Esophagus squamous epithelium (tissue), 5 donors: ENCODE measurements around the gene CNKSR3. TPM values are rescaled to one million over a fixed set of nuclear protein-coding genes. Genes with fewer than 3 reads are reported as not detected.
"Not testable (repeated sequence)": the region's sequence is repeated elsewhere in the genome, so short reads cannot be mapped to it uniquely, and the experiment has no call there.

Experiments
- DNase-seq: peaks from one replicate; lab custom pipeline; 2025; lab: John Stamatoyannopoulos, UW
- H3K27ac ChIP-seq, 4 donors: fragments of 200-600 bp; sonication (generic); one replicate each; pipeline ENCODE4 v1.5.1; 2016 to 2019; ENCODE audit warnings: mild to moderate bottlenecking in 1 of 4
- H3K27me3 ChIP-seq, 4 donors: fragments of 200-600 bp; sonication (generic); 1 replicate in 3 of 4; 2 replicates in 1 of 4; pipeline versions ENCODE4 v1.5.1 to v1.6.0; 2017 to 2021; ENCODE audit warnings: antibody characterized with exemption in 1 of 4
- H3K36me3 ChIP-seq, 3 donors: fragments of 200-600 bp; sonication (generic); one replicate each; pipeline ENCODE4 v1.5.1; 2016 to 2019
- H3K4me1 ChIP-seq, 3 donors: fragments of 200-600 bp; sonication (generic); one replicate each; pipeline ENCODE4 v1.5.1; 2017 to 2019
- H3K4me3 ChIP-seq, 4 donors: fragments of 200-600 bp; sonication (generic); 1 replicate in 3 of 4; 2 replicates in 1 of 4; pipeline ENCODE4 v1.5.1; 2016 to 2019; ENCODE audit warnings: mild to moderate bottlenecking in 2 of 4, moderate library complexity in 1 of 4
- H3K9me3 ChIP-seq, 3 donors: fragments of 200-600 bp; sonication (generic); one replicate each; pipeline ENCODE4 v1.5.1; 2016 to 2019
- CTCF ChIP-seq, 6 experiments: fragments of 450-650 bp in 4 of 6; fragments of 200-600 bp in 2 of 6; sonication (generic) in 2 of 6; IDR thresholded peaks; one replicate each; pipeline ENCODE4 v1.5.1; 2016 to 2019; ENCODE audit warnings: antibody characterized with exemption in 6 of 6, mild to moderate bottlenecking in 4 of 6, moderate library complexity in 4 of 6
- POLR2A ChIP-seq, 4 donors: fragments of 450-650 bp; IDR thresholded peaks; one replicate each; pipeline ENCODE4 v1.6.1; 2017; ENCODE audit warnings: antibody characterized with exemption in 4 of 4, mild to moderate bottlenecking in 4 of 4, moderate library complexity in 3 of 4
- WGBS, 2 donors: methylation state at CpG; one replicate each; pipeline ENCODE4 v1.1.5; 2018; 5-methylcytosine and 5-hydroxymethylcytosine counted together
- intact Hi-C: fragments of 100-400 bp; cut with DNase I; formaldehyde crosslinking; loops from one replicate; pipeline ENCODE4 v1.15.0; 2022
- total RNA-seq, 4 donors: library from RNA; depleted of rRNA; stranded (reverse); fragments of >200 nt; gene quantifications; one replicate each; pipeline ENCODE4 v1.1.0, GENCODE V29; 2016
- donor health status: DM: yes; HTN: yes; CAD: no.

CNKSR3 gene
- total RNA-seq, 4 donors from 2014 or later, result 10.2 to 18.8 (median 13.8) TPM

GRCh38 chr6:154518396-154518795, 7.9 kb upstream of the CNKSR3 start:
- WGBS, 2 donors, result 80 to 84% methylated on average over 5 of the region's 6 CpGs
- TF ChIP-seq CTCF (IDR thresholded peaks at IDR 0.05), result no peak
- no peak for TF ChIP-seq POLR2A (IDR thresholded peaks at IDR 0.05)

GRCh38 chr6:154516276-154516675, 5.8 kb upstream of the CNKSR3 start:
- peak overlapping the region in 2 of 4 donors; percentile 6 to 46 for H3K4me3 ChIP-seq
- intact Hi-C loops, result no loop called here
- H3K9me3 ChIP-seq, result no peaks in the 10 kb centered on the region
- no peak for TF ChIP-seq CTCF (IDR thresholded peaks at IDR 0.05)
- no peak for TF ChIP-seq POLR2A (IDR thresholded peaks at IDR 0.05)
- DNase-seq, result no peak
- 81 to 91% methylated on average over 5 of the region's 5 CpGs for WGBS, 2 donors
- peaks cover 0 to 16% (median 9%) of the 10 kb centered on the region in 3 donors for H3K4me1 ChIP-seq
- no peaks in the 10 kb centered on the region for H3K27me3 ChIP-seq
- no peaks in the 10 kb centered on the region for H3K36me3 ChIP-seq
- H3K27ac ChIP-seq, result peak overlapping the region in 2 of 4 donors; percentile 28 to 54

More at GRCh38 chr6:154518396-154518795, 7.9 kb upstream of the CNKSR3 start:
- H3K36me3 ChIP-seq, result no peaks in the 10 kb centered on the region
- intact Hi-C loops, result no loop called here
- H3K4me1 ChIP-seq, result peaks cover 0 to 8% (median 7%) of the 10 kb centered on the region in 3 donors
- no peak overlapping the region for H3K4me3 ChIP-seq
- no peaks in the 10 kb centered on the region for H3K9me3 ChIP-seq
- no peak for DNase-seq
- no peak overlapping the region for H3K27ac ChIP-seq
- no peaks in the 10 kb centered on the region for H3K27me3 ChIP-seq

- WGBS, 2 donors, result 42 to 50% methylated on average over 7 of the region's 7 CpGs
- peaks cover 0 to 20% (median 14%) of the 10 kb centered on the region in 3 donors for H3K4me1 ChIP-seq
- no peaks in the 10 kb centered on the region for H3K9me3 ChIP-seq
- peak overlapping the region in 2 of 4 donors; percentile 6 to 46 for H3K4me3 ChIP-seq
- no peak for TF ChIP-seq POLR2A (IDR thresholded peaks at IDR 0.05)
- TF ChIP-seq CTCF (IDR thresholded peaks at IDR 0.05), result no peak
- H3K36me3 ChIP-seq, result no peaks in the 10 kb centered on the region
- DNase-seq, result no peak
- intact Hi-C loops, result no loop called here
- no peaks in the 10 kb centered on the region for H3K27me3 ChIP-seq
- peak overlapping the region in 2 of 4 donors; percentile 28 to 54 for H3K27ac ChIP-seq
Observed at GRCh38 chr6:154515826-154516225, 5.3 kb upstream of the CNKSR3 start.

GRCh38 chr6:154515076-154515475, 4.6 kb upstream of the CNKSR3 start:
- intact Hi-C loops, H3K27ac ChIP-seq, H3K36me3 ChIP-seq, H3K27me3 ChIP-seq, H3K4me3 ChIP-seq, H3K9me3 ChIP-seq, DNase-seq: not testable (repeated sequence)
- peaks cover 0 to 22% (median 14%) of the 10 kb centered on the region in 3 donors for H3K4me1 ChIP-seq
- 89 to 90% methylated on average over 3 of the region's 3 CpGs for WGBS, 2 donors

- TF ChIP-seq CTCF (IDR thresholded peaks at IDR 0.05) (no peak), POLR2A (IDR thresholded peaks at IDR 0.05) (no peak)
- intact Hi-C loops, result no loop called here
Observed at GRCh38 chr6:154514481-154514880, 4.0 kb upstream of the CNKSR3 start.

More at GRCh38 chr6:154514481-154514880, 4.0 kb upstream of the CNKSR3 start:
- Histone ChIP-seq H3K4me1 (peaks cover 0 to 22% (median 14%) of the 10 kb centered on the region in 3 donors), H3K4me3 (no peak overlapping the region), H3K27me3 (peaks cover 0 to 1% (median 0%) of the 10 kb centered on the region in 4 donors), H3K36me3 (no peaks in the 10 kb centered on the region), H3K27ac (no peak overlapping the region), H3K9me3 (no peaks in the 10 kb centered on the region)
- DNase-seq, result no peak
- 85 to 95% methylated on average over 3 of the region's 3 CpGs for WGBS, 2 donors
